Osteoblast (primary cell): ENCODE measurements around the gene GATA5. TPM values are rescaled to one million over a fixed set of nuclear protein-coding genes. Genes with fewer than 3 reads are reported as not detected.
"Not testable (repeated sequence)": the region's sequence is repeated elsewhere in the genome, so short reads cannot be mapped to it uniquely, and the experiment has no call there.

Source experiments
- DNase-seq: peaks from one replicate; pipeline ENCODE4 v3.0.0; 2011; ENCODE audit warnings: low spot score, mixed read lengths; ENCODE audit not compliant: insufficient read length; ENCODE audit errors: missing footprints
- H2AFZ ChIP-seq: 2 replicates; pipeline ENCODE4 v1.6.0; 2011; ENCODE audit warnings: mild to moderate bottlenecking, low read length
- H3K27ac ChIP-seq: 2 replicates; pipeline ENCODE4 v1.5.1; 2011; ENCODE audit warnings: mild to moderate bottlenecking, low read depth, low read length, moderate library complexity
- H3K27me3 ChIP-seq: 2 replicates; pipeline ENCODE4 v1.6.0; 2012; ENCODE audit warnings: mild to moderate bottlenecking, control low read depth, inconsistent platforms, low read length, moderate library complexity; ENCODE audit not compliant: insufficient read depth
- H3K36me3 ChIP-seq: 2 replicates; pipeline ENCODE4 v1.5.1; 2011; ENCODE audit warnings: mild to moderate bottlenecking, low read length, control low read depth, moderate library complexity; ENCODE audit not compliant: insufficient read depth
- H3K4me1 ChIP-seq: 2 replicates; pipeline ENCODE4 v1.5.1; 2011; ENCODE audit warnings: mild to moderate bottlenecking, low read length, control low read depth, moderate library complexity; ENCODE audit not compliant: insufficient read depth
- H3K4me2 ChIP-seq: 2 replicates; pipeline ENCODE4 v1.6.0; 2011; ENCODE audit warnings: mild to moderate bottlenecking, low read length; ENCODE audit not compliant: insufficient read depth
- H3K4me3 ChIP-seq: fragments of 200-600 bp; sonication (generic); 3 replicates; pipeline ENCODE4 v1.5.1; 2012; ENCODE audit warnings: mild to moderate bottlenecking, low read length, inconsistent platforms; ENCODE audit not compliant: insufficient read depth
- H3K79me2 ChIP-seq: 2 replicates; pipeline ENCODE4 v1.6.0; 2012; ENCODE audit warnings: mild to moderate bottlenecking, low read length, control low read depth, inconsistent platforms; ENCODE audit not compliant: insufficient read depth
- H3K9me3 ChIP-seq: 2 replicates; pipeline ENCODE4 v1.5.1; 2011; ENCODE audit warnings: low read depth, low read length, control low read depth
- H4K20me1 ChIP-seq: 2 replicates; pipeline ENCODE4 v1.6.0; 2012; ENCODE audit warnings: mild to moderate bottlenecking, low read length, control low read depth; ENCODE audit not compliant: insufficient read depth
- total RNA-seq: library from RNA; depleted of rRNA; stranded (reverse); fragments of >200 nt; gene quantifications from 2 replicates; pipeline ENCODE4 v1.2.3, GENCODE V29; 2012
- TF ChIP-seq, protein P1 (sequence below): IDR thresholded peaks from 2 replicates; pipeline ENCODE4 v1.5.1; 2011; ENCODE audit warnings: mild to moderate bottlenecking, low read depth, low read length, moderate library complexity; ENCODE audit errors: extremely low read depth

Gene GATA5
- total RNA-seq, 1 donor: not detected

DNA sequence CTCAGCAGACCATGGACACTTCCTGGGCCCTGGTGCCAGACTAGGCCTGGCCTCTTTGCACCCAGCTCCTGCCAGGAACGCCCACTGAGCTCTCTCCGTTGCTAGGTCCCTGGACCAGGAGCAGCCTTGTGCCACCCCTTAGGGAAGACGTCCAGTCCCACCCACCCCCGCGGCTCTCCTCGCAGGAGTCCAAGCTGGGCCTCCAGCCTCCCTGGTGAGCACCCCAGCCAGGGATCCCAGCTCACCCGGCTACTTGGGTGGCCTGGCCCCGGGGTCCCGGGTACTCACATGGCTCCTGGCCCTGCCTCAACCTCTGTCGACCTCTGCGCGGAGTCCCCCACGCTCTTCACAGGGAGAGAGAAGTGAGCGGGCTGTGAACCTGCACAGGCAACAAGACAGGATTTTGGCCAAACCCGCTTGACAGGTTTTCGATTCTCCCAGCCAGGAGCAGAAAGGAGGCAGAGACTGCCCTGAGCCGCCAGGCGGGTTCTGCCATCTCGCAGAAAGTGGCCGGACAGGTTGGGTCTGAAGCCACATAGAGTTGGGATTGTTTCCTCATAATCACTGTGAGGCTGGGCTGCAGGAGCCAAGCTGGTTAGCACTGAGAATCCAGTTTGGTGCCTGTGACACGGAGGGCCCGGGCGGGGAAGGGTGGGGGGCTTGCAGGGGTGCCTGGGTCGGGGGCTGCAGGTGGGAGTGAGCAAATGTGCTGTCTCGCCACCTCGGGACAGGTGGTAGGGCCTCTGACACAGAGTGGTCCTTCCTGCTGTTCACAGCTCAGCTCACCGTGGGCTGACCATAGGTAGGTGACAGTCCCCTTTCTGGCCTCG lies 48.4 kb downstream of the GATA5 start, which contains the start of gene RBBP8NL:
RBBP8NL (minus strand) TSS at position 368 of the 830 bp plus-strand sequence. CDS start 7,892 bp downstream, outside the sequence.
- H3K4me1 ChIP-seq: no peaks in the 10 kb centered on the region
- H3K36me3 ChIP-seq: no peaks in the 10 kb centered on the region
- H3K9me3 ChIP-seq: no peaks in the 10 kb centered on the region
- no peak for DNase-seq
- no peaks in the 10 kb centered on the region for H3K79me2 ChIP-seq
- no peak within 1 kb of the TSS for H3K4me2 ChIP-seq
- TF ChIP-seq, protein P1, sequence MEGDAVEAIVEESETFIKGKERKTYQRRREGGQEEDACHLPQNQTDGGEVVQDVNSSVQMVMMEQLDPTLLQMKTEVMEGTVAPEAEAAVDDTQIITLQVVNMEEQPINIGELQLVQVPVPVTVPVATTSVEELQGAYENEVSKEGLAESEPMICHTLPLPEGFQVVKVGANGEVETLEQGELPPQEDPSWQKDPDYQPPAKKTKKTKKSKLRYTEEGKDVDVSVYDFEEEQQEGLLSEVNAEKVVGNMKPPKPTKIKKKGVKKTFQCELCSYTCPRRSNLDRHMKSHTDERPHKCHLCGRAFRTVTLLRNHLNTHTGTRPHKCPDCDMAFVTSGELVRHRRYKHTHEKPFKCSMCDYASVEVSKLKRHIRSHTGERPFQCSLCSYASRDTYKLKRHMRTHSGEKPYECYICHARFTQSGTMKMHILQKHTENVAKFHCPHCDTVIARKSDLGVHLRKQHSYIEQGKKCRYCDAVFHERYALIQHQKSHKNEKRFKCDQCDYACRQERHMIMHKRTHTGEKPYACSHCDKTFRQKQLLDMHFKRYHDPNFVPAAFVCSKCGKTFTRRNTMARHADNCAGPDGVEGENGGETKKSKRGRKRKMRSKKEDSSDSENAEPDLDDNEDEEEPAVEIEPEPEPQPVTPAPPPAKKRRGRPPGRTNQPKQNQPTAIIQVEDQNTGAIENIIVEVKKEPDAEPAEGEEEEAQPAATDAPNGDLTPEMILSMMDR: no peak
- no peak within 1 kb of the TSS for H3K4me3 ChIP-seq
- H3K27ac ChIP-seq: no peak within 1 kb of the TSS
- H3K27me3 ChIP-seq: peaks cover 4% of the 10 kb centered on the region
- H4K20me1 ChIP-seq: no peaks in the 10 kb centered on the region
- H2AFZ ChIP-seq: no peak within 1 kb of the TSS

DNA sequence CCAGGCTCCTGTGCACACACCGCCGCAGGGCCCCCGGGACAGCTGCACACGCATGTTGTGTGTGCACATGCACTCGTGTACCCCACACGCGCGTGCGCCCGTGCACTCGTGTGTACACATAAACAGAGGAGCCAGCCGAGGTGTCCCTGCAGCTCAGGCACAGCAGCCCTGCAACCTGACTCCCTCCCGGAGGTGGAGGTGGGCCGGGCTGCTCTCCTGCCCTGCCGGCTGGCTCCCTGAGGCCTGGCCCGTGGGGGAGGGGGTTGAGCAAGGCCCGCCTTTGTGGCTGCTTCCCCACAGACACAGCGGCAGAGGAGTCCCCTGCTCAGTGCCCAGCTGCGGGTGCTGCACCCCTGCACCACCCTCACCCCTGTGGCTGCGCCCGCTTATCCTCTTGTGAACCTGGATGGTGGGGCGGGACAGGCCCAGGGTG lies 49.1 kb downstream of the GATA5 start:
- H3K27me3 ChIP-seq: peaks cover 4% of the 10 kb centered on the region

DNA sequence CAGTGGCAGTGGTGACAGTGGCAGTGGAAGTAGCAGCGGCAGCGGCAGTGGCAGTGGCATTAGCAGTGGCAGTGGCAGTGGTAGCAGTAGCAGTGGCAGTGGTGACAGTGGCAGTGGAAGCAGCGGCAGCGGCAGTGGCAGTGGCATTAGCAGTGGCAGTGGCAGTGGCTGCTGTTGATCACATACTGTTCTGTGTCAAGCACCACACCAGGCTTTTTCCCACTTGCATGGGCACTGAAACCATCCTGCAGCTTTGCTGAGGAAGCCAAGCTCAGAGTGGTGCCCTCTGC lies 49.8 kb downstream of the GATA5 start:
- not testable (repeated sequence) for H3K4me1 ChIP-seq, H3K4me2 ChIP-seq, H3K27me3 ChIP-seq

More for the DNA sequence above, 49.1 kb downstream of the GATA5 start:
- Histone ChIP-seq H3K9me3 (no peaks in the 10 kb centered on the region), H4K20me1 (no peaks in the 10 kb centered on the region), H3K27ac (no peak overlapping the region), H3K4me2 (no peak overlapping the region), H3K36me3 (no peaks in the 10 kb centered on the region), H2AFZ (no peak overlapping the region), H3K79me2 (no peaks in the 10 kb centered on the region), H3K4me1 (no peaks in the 10 kb centered on the region), H3K4me3 (no peak overlapping the region)
- TF ChIP-seq, protein P1: no peak
- DNase-seq: no peak

DNA sequence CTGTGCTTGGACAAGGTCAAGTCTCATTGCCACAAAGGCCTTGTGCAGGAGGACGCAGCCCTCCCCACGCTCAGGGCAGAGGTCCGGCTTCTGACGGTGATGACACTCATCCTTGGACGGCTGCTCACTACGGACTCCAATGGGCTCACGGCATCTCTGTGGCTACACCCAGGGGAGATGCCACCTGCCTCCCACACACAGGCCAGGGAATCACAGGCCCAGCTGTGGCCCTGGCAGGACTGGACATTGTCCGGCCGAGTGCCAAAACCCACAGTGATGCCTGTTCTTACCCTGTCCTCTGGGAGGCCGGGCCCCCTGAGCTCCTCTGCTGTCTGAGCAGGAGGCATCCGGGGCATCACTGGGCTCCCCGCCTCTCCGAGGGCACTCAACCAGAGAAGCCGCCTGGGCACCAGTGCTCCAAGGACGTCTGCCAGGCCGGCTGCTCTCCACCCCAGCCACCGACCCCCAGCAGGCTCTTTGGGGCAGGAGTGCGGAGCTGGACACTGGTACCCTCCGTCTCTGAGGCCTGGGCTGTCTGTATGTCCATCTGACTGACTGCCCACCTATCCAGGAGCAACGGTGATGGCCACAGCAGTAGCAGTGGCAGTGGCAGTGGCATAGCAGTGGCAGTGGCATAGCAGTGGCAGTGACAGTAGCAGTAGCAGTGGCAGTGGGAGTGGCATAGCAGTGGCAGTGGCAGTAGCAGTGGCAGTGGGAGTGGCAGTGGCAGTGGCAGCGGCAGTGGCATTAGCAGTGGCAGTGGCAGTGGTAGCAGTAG lies 50.3 kb downstream of the GATA5 start:
- no peak overlapping the region for H3K27ac ChIP-seq
- H3K79me2 ChIP-seq: no peaks in the 10 kb centered on the region
- H3K9me3 ChIP-seq: no peaks in the 10 kb centered on the region
- H2AFZ ChIP-seq: no peak overlapping the region
- no peak overlapping the region for H3K4me3 ChIP-seq
- no peak overlapping the region for H3K4me2 ChIP-seq
- no peaks in the 10 kb centered on the region for H3K4me1 ChIP-seq
- no peaks in the 10 kb centered on the region for H3K36me3 ChIP-seq
- H3K27me3 ChIP-seq: no peaks in the 10 kb centered on the region
- DNase-seq: no peak
- H4K20me1 ChIP-seq: no peaks in the 10 kb centered on the region
- TF ChIP-seq, protein P1: no peak

More for the DNA sequence above, 49.8 kb downstream of the GATA5 start:
- H3K27ac ChIP-seq, DNase-seq, H3K9me3 ChIP-seq, H4K20me1 ChIP-seq, H2AFZ ChIP-seq, H3K4me3 ChIP-seq, H3K79me2 ChIP-seq, H3K36me3 ChIP-seq: not testable (repeated sequence)
